Hematopoietic multipotent progenitor cell treated with erythropoietin and hydrocortisone succinate and interleukin-3 and kit ligand, for 17 days (in vitro differentiated cells): ENCODE results near the gene GOLGA3.
"Not testable (repeated sequence)": the region's sequence is repeated elsewhere in the genome, so short reads cannot be mapped to it uniquely, and the experiment has no call there.

ENCODE experiments used
- DNase-seq: peaks from one replicate; pipeline ENCODE4 v3.0.0-alpha.2; 2015; ENCODE audit warnings: low spot score

Gene GOLGA3, protein sequence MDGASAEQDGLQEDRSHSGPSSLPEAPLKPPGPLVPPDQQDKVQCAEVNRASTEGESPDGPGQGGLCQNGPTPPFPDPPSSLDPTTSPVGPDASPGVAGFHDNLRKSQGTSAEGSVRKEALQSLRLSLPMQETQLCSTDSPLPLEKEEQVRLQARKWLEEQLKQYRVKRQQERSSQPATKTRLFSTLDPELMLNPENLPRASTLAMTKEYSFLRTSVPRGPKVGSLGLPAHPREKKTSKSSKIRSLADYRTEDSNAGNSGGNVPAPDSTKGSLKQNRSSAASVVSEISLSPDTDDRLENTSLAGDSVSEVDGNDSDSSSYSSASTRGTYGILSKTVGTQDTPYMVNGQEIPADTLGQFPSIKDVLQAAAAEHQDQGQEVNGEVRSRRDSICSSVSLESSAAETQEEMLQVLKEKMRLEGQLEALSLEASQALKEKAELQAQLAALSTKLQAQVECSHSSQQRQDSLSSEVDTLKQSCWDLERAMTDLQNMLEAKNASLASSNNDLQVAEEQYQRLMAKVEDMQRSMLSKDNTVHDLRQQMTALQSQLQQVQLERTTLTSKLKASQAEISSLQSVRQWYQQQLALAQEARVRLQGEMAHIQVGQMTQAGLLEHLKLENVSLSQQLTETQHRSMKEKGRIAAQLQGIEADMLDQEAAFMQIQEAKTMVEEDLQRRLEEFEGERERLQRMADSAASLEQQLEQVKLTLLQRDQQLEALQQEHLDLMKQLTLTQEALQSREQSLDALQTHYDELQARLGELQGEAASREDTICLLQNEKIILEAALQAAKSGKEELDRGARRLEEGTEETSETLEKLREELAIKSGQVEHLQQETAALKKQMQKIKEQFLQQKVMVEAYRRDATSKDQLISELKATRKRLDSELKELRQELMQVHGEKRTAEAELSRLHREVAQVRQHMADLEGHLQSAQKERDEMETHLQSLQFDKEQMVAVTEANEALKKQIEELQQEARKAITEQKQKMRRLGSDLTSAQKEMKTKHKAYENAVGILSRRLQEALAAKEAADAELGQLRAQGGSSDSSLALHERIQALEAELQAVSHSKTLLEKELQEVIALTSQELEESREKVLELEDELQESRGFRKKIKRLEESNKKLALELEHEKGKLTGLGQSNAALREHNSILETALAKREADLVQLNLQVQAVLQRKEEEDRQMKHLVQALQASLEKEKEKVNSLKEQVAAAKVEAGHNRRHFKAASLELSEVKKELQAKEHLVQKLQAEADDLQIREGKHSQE (N-terminal part only)

GRCh38 chr12:132828706-132829534, at the start of gene GOLGA3:
TSS of gene GOLGA3 (minus strand) at chr12:132828869. CDS start at chr12:132822128, 6,741 bp downstream.
- peak; percentile 97 for DNase-seq

GRCh38 chr12:132874620-132875019, 46.0 kb upstream of the GOLGA3 start:
- DNase-seq, result not testable (repeated sequence)

GRCh38 chr12:132874175-132874574, 45.5 kb upstream of the GOLGA3 start:
- no peak for DNase-seq

DNA sequence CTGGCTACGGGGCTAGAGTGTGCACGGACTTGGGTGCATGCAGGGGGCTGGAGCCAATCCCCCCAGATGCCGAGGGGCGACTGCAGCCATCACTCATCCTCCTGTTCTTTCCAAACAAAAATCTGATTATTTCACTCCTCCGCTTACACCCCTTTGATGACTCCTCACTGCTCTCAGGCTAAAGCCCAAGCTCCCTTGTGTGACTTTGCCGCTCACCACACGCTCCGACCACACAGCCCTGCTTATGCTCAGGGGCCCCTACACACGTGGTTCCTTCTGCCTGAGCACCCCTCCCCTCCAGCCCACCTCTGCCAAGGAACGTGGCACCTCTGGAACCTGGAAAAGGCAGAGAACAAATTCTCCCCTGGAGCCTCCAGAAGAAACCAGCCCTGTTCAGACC, 45.1 kb upstream of the GOLGA3 start:
- DNase-seq, result no peak

GRCh38 chr12:132872975-132873421, 44.3 kb upstream of the GOLGA3 start:
- DNase-seq, result no peak

GRCh38 chr12:132872073-132872855, 43.6 kb upstream of the GOLGA3 start:
- DNase-seq, result no peak

DNA sequence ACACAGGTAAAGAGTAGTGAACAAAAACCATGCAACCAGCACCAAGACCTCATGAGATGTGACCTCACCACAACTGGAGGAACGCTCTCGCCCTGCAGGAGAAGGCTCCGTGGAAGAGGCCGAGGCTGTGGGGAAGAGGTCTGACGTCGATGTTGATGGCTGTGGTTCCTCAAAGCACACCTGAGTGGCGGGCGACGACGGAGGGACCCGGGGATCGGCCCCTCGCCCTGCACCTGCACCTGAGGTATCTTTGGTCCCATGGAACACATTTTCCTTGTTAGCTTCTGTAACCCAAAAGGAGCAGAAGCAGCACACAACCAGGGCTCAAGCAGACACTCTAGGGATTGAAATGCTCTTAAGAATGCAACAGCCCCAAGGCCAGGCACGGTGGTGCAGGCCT, 40.9 kb upstream of the GOLGA3 start:
- no peak for DNase-seq

GRCh38 chr12:132866251-132866828, 37.7 kb upstream of the GOLGA3 start:
- DNase-seq, result no peak

DNA sequence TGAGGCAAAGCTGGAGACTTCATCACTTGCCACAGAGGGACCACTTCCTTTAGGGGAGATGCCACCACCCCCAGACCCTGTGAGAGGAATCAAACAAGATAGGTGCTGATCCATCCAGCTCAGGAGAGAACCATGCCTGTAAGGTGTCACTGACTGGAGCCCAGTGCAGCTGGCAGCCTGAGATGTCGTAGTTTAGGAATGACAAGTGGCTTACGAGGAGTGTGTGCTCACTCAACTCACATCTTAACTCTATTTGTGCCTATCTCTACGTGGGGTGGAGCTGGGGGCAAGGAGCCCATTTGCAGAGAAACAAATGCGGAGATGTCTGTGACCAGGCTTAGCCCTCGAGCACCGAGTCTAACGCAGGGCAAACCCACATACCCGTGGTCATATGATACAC, 32.9 kb upstream of the GOLGA3 start:
- no peak for DNase-seq

GRCh38 chr12:132858718-132859266, 30.1 kb upstream of the GOLGA3 start:
- DNase-seq, result peak; percentile 73

- not testable (repeated sequence) for DNase-seq
Observed at GRCh38 chr12:132857019-132857418, 28.4 kb upstream of the GOLGA3 start.

DNA sequence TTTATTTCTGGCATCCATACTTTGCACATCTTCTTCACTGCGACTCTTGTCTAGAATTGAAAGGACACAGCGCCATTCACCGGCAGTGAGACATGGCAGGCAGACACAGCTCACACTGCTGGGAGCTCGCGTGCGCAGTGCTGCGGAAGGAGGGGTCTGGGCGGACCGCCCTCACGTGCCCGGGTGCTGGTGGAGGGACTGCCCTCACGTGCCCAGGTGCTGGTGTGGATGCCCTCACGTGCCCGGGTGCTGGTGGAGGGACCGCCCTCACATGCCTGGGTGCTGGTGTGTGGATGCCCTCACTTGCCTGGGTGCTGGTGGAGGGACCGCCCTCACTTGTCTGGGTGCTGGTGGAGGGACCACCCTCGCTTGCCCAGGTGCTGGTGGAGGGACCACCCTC, 27.9 kb upstream of the GOLGA3 start:
- DNase-seq, result no peak

DNA sequence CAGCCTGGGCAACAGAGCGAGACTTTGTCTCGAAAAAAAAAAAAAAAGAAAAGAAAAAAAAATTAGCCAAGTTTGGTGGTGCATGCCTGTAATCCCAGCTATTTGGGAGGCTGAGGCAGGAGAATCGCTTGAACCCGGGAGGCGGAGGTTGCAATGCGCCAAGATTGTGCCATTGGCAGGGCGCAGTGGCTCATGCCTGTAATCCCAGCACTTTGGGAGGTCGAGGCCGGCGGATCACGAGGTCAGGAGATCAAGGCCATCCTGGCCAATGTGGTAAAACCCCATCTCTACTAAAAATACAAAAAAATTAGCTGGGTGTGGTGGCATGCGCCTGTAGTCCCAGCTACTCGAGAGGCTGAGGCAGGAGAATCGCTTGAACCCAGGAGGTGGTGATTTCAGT, 26.5 kb upstream of the GOLGA3 start:
- not testable (repeated sequence) for DNase-seq

DNA sequence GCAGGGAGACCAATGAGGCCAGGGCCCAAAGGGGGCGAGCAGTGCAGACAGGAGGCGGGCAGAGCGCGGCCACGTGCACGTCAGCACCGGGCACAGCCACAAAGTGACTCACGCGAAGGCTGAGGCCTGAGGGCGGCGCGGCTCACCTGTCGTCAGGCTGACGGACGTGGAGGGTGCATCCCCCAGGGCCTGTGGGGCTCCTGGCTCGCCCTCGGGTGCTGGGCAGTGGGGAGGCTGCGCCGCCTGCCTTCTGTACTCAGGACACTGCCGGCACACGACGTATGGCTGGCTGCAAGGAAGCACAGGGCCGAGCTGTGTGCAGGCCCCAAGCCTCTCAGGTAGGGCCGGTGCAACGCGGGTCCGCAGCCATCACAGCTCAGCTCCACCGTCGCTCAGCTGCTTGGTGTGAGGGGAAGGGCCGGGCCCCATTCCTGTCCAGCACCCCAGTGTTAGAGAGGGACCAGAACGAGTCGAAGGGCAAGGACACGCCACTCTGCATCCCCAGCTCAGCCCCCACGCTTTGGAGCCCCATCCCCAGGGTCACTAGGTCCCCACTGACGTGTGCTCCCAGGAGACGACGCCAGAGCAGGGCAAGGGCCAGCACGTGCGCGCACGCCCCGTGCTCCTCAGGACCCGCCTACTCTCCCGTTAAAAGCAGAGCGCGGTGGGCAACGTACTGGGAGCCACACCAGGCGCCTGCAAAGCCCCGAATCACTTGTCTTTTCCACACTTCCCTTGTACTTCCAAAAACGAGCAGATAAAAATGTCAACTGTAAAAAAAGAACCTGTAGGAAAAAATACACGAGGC, 24.8 kb upstream of the GOLGA3 start:
- DNase-seq, result no peak

- no peak for DNase-seq
Observed at GRCh38 chr12:132852496-132852895, 23.8 kb upstream of the GOLGA3 start.

GRCh38 chr12:132851465-132851864, 22.8 kb upstream of the GOLGA3 start:
- DNase-seq, result no peak

GRCh38 chr12:132850291-132850690, 21.6 kb upstream of the GOLGA3 start:
- no peak for DNase-seq

DNA sequence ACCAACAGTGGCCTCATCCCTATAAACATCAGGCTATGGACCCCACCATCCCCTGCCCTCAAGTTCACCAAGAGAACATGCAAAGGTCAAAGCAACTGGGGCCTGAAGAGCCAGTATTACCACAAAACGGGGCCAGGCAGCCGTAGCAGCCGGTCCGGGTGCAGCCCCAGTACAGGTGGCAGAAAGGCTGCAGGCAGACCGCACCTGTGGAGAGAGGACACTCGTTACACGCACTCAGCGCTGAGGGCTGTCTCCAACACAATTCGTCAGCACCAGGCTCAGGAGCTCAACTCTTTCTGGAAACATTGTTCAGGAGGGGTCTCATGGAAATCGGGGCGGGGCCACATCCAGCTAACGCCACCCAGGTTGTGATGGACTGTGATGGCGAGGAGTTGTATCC, 19.9 kb upstream of the GOLGA3 start:
- DNase-seq, result no peak
